ENCODE data around the gene ALLC.

Gene ALLC

GRCh38 chr2:3647831-3648651 is 10.0 kb upstream of the ALLC start:
- TF ChIP-seq, protein P1, sequence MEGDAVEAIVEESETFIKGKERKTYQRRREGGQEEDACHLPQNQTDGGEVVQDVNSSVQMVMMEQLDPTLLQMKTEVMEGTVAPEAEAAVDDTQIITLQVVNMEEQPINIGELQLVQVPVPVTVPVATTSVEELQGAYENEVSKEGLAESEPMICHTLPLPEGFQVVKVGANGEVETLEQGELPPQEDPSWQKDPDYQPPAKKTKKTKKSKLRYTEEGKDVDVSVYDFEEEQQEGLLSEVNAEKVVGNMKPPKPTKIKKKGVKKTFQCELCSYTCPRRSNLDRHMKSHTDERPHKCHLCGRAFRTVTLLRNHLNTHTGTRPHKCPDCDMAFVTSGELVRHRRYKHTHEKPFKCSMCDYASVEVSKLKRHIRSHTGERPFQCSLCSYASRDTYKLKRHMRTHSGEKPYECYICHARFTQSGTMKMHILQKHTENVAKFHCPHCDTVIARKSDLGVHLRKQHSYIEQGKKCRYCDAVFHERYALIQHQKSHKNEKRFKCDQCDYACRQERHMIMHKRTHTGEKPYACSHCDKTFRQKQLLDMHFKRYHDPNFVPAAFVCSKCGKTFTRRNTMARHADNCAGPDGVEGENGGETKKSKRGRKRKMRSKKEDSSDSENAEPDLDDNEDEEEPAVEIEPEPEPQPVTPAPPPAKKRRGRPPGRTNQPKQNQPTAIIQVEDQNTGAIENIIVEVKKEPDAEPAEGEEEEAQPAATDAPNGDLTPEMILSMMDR (IDR thresholded peaks at IDR 0.05; ENCODE audit: extremely low read depth, missing control alignments): no peak
- DNase-seq (ENCODE audit: low spot score): no peak

DNA sequence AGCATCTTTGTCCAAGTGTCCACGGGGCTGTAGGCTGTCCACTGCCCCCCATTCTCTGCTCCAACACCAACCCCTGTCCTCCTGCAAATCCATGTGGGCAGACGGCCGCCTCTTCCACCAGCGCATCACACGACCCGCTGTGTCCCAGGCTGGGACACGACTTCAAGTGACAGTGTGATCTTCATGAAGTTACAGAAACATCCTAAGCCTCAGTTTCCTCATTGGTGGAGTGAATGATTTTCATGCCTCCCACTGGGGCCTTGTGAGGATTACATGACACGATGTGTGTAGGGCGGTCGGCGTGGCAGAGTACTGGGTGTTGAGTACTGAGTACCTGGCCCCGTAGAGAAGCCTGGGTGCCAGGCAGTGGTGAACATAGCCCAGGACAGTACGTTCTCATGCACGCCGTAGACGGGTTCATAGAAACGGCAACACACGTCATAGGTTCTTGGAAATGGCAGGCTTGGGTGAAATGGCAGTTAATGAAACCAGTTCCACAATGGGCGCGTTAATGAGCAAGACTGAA is 9.3 kb upstream of the ALLC start:
- TF ChIP-seq, protein P1 (IDR thresholded peaks at IDR 0.05; ENCODE audit: extremely low read depth, missing control alignments): no peak
- DNase-seq (ENCODE audit: low spot score): no peak

DNA sequence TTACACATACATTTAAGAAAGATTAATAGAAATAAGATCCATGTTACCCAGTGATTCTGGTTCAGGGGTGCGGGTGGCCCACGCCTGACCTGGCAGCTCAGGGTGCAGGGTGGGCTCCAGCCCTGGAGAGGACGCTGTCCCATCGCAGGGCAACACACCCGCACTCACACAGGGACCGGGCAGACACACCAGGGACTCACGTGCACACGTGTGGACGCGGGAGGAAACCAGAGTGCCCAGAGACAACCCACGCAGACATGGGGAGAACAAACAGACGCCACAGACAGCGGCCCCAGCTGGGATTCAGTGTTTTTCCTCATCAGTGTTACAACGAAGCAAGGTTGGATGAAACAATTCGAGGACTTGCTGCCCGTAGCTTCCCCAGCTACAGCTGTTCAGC is 8.4 kb upstream of the ALLC start:
- no peak for DNase-seq (ENCODE audit: low spot score)
- TF ChIP-seq, protein P1 (IDR thresholded peaks at IDR 0.05; ENCODE audit: extremely low read depth, missing control alignments): no peak

DNA sequence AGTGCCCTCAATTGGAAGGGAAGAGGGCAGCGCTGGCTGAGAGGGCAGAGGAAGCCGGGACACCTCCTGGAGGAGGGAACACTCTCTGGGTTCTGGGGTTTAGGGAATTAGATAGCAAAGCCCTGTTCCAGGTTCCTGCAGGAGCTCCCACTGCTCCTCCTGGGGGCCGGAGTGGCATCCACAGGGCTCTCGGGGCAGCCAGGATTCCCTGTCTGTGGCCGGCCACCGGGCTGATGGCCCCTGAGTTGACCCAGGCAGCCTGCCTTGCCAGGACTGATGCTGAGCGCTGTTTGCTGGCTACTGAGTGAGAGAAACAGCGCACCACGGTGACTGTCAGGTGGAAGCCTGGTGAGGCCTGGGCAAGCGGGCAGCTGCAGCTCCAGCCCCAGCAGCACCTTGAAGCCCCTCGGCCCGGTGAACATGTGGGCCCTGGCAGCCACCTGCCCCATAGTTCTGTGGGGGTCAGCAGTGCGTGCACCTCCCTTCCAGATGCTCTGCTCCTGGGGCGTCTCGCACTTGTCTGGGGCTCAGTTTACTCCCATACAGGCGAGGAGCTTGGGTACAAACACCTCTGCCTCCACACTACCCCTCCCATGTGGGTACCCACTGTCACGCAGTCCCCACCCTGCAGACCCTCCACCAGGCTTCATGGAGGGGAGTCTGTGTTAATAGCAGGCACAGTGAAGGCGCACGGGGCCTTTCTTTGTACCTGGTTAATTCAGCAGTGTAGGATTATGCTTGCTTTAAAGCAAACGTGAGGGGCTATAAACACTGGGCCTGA is 7.7 kb upstream of the ALLC start:
- TF ChIP-seq, protein P1 (IDR thresholded peaks at IDR 0.05; ENCODE audit: extremely low read depth, missing control alignments): no peak
- DNase-seq (ENCODE audit: low spot score): no peak

- TF ChIP-seq, protein P1 (IDR thresholded peaks at IDR 0.05; ENCODE audit: extremely low read depth, missing control alignments): no peak
- DNase-seq (ENCODE audit: low spot score): peak; percentile 90
Measured at GRCh38 chr2:3651691-3652648, 6.0 kb upstream of the ALLC start.

DNA sequence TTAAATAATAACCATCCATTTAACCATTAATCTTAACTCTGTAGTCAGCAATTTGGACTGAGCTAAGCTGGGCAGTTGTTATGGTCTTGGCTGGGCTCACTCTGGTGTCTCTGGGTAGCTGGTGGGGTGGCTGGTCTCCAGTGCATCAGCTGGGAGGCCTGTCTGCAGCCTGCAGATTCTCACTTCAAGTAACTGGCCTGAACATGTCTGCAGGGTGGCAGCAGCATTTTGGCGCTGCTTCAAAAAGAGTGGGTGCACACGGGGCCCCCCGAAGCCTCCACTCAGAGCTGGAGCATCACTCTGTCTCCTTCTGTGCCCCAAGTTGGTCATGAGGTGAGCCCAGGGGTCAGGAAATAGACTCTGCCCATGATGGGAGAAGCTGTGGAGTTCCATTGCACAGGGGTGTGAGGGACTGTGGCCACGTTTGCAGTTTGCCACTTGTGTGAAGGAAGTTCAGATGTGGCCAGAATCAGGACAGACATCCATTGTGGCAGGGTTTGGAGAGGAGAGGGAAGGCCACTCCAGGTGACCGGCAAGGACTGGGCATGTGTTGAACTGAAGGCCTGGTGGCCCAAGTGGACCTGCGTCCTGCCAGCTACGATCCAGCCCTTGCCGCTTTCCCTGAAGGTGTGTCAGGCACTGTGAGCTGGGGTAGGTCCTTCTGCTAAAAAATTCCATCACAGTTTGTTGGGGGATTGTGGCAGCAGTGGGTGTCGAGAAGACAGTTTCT is 4.9 kb upstream of the ALLC start:
- no peak for DNase-seq (ENCODE audit: low spot score)
- TF ChIP-seq, protein P1 (IDR thresholded peaks at IDR 0.05; ENCODE audit: extremely low read depth, missing control alignments): no peak

All from GM20000 (cell line).